Endodermal cell (in vitro differentiated cells): ENCODE measurements around the gene CA5A. TPM values are rescaled to one million over a fixed set of nuclear protein-coding genes. Genes with fewer than 3 reads are reported as not detected.
A peak's percentile ranks its signal among the peaks of the same experiment; 100 is the strongest.

ENCODE experiments used
- DNase-seq: peaks from one replicate; pipeline ENCODE4 v3.0.0-alpha.2; 2017
- H3K27ac ChIP-seq: 2 replicates; pipeline ENCODE4 v1.5.1; 2013; ENCODE audit warnings: mild to moderate bottlenecking, low read depth, low read length, moderate library complexity
- H3K27me3 ChIP-seq: 2 replicates; pipeline ENCODE4 v1.6.1; 2013; ENCODE audit warnings: mild to moderate bottlenecking, low read length, moderate library complexity; ENCODE audit not compliant: insufficient read depth, control insufficient read depth, poor library complexity, severe bottlenecking
- H3K36me3 ChIP-seq: 2 replicates; pipeline ENCODE4 v1.7.0; 2013; ENCODE audit warnings: mild to moderate bottlenecking, low read length, moderate library complexity; ENCODE audit not compliant: control insufficient read depth, insufficient read depth
- H3K4me1 ChIP-seq: one replicate; pipeline ENCODE4 v1.7.0; 2013; ENCODE audit warnings: low read length; ENCODE audit not compliant: control insufficient read depth, insufficient read depth
- H3K4me3 ChIP-seq: 2 replicates; pipeline ENCODE4 v1.5.1; 2013; ENCODE audit warnings: mild to moderate bottlenecking, low read length, moderate library complexity
- H3K9ac ChIP-seq: 2 replicates; pipeline ENCODE4 v1.6.1; 2013; ENCODE audit warnings: mild to moderate bottlenecking, low read length, moderate library complexity; ENCODE audit not compliant: poor library complexity, severe bottlenecking; ENCODE audit errors: extremely low read depth
- H3K9me3 ChIP-seq: 2 replicates; pipeline ENCODE4 v1.6.1; 2013; ENCODE audit warnings: mild to moderate bottlenecking, low read length, moderate library complexity; ENCODE audit not compliant: control insufficient read depth
- H3K27ac Mint-ChIP-seq: 2 replicates; pipeline ENCODE4 v1.8.0; 2020; ENCODE audit warnings: mixed read lengths
- H3K27me3 Mint-ChIP-seq: 2 replicates; pipeline ENCODE4 v1.8.0; 2021; ENCODE audit warnings: mild to moderate bottlenecking, mixed read lengths; ENCODE audit not compliant: insufficient read depth
- H3K36me3 Mint-ChIP-seq: 2 replicates; pipeline ENCODE4 v1.8.0; 2020; ENCODE audit warnings: low read depth, mixed read lengths
- H3K4me1 Mint-ChIP-seq: 2 replicates; pipeline ENCODE4 v1.8.0; 2020; ENCODE audit warnings: mixed read lengths
- H3K4me3 Mint-ChIP-seq: 2 replicates; pipeline ENCODE4 v1.8.0; 2020; ENCODE audit warnings: mild to moderate bottlenecking, moderate library complexity, mixed read lengths
- H3K9me3 Mint-ChIP-seq: 2 replicates; pipeline ENCODE4 v1.8.0; 2020; ENCODE audit warnings: mild to moderate bottlenecking, mixed read lengths
- WGBS, 2 experiments: methylation state at CpG; one replicate each; pipeline versions ENCODE4 v1.1.5 to v1.1.7; 2013; ENCODE audit warnings: missing lambda C conversion rate in 2 of 2, mixed read lengths in 1 of 2; ENCODE audit not compliant: insufficient coverage in 1 of 2, insufficient read length in 1 of 2; 5-methylcytosine and 5-hydroxymethylcytosine counted together
- total RNA-seq, 2 donors: library from RNA; stranded (reverse); fragmentation: NEBNext Ultra II Directional in 1 of 2; extraction: Animal tissue kit (Norgen Biotek cat#: 25700) in 1 of 2; gene quantifications; 2 replicates in 1 of 2; 3 replicates in 1 of 2; pipeline ENCODE4 v1.2.1, GENCODE V29; 2021
- TF ChIP-seq, protein P1 (sequence below): fragments of 200-600 bp; sonication (generic); conservative IDR thresholded peaks from 2 replicates; pipeline ENCODE4 v1.5.0; 2021; ENCODE audit warnings: antibody characterized with exemption, mild to moderate bottlenecking

The CA5A gene
- total RNA-seq, 2 donors from 2014 or later: not detected

DNA sequence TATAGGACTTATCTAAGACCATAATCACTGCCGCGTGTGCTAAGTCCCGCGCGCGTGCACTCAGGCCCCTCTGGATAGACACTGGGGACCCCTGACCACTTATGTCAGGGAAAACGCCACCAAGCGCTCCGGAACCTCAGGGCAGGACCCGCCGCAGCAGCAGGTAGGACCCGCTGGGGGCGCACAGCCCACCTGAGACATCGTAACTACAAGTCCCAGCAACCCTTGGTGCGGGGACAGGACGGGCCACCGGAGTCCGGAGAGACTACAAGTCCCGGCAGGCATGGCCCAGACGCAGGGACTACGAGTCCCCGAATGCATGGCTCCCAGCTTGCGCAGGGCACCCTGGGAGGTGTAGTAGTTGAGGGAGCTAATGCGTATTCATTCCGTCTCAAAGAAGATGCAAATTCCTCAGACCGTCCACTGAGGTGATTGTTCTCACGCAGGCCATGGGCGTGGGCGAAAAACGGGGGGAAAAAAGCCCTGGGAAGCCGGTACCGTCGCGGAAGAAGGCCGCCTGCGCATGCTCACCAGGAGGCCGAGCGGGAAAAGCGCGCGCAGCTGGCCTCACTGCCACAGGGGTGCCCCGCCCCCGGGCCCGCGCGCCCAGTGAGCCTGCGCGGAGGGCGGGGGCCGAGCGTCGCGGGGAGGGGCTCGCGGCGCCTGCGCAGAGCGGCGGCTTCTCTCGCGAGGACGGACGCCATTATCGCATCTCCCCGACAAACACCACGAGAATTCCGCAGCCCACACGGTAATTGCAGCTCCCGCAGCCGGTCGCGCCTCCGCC, 14.6 kb upstream of the CA5A start, which contains the start of gene BANP:
Gene BANP (plus strand): TSS at position 670 of the 787 bp plus-strand sequence. CDS start 23,682 bp downstream, outside the sequence.
- H3K9ac ChIP-seq: peak within 1 kb of the TSS; percentile 99
- H3K27me3 ChIP-seq: no peaks in the 10 kb centered on the region
- WGBS, 2 experiments: 1 to 4% methylated on average over 30 to 73 of the region's 73 CpGs
- Mint-ChIP-seq H3K27ac (peak within 1 kb of the TSS; percentile 100), H3K27me3 (no peaks in the 10 kb centered on the region), H3K36me3 (peaks cover 10% of the 10 kb centered on the region), H3K4me3 (peak within 1 kb of the TSS; percentile 89), H3K9me3 (no peaks in the 10 kb centered on the region), H3K4me1 (peaks cover 7% of the 10 kb centered on the region)
- TF ChIP-seq, protein P1, sequence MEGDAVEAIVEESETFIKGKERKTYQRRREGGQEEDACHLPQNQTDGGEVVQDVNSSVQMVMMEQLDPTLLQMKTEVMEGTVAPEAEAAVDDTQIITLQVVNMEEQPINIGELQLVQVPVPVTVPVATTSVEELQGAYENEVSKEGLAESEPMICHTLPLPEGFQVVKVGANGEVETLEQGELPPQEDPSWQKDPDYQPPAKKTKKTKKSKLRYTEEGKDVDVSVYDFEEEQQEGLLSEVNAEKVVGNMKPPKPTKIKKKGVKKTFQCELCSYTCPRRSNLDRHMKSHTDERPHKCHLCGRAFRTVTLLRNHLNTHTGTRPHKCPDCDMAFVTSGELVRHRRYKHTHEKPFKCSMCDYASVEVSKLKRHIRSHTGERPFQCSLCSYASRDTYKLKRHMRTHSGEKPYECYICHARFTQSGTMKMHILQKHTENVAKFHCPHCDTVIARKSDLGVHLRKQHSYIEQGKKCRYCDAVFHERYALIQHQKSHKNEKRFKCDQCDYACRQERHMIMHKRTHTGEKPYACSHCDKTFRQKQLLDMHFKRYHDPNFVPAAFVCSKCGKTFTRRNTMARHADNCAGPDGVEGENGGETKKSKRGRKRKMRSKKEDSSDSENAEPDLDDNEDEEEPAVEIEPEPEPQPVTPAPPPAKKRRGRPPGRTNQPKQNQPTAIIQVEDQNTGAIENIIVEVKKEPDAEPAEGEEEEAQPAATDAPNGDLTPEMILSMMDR: peak; percentile 83
- DNase-seq: peak; percentile 99
- H3K36me3 ChIP-seq: peaks cover 16% of the 10 kb centered on the region
- peak within 1 kb of the TSS; percentile 97 for H3K4me3 ChIP-seq
- H3K27ac ChIP-seq: peak within 1 kb of the TSS; percentile 94
- no peaks in the 10 kb centered on the region for H3K9me3 ChIP-seq
- no peaks in the 10 kb centered on the region for H3K4me1 ChIP-seq

DNA sequence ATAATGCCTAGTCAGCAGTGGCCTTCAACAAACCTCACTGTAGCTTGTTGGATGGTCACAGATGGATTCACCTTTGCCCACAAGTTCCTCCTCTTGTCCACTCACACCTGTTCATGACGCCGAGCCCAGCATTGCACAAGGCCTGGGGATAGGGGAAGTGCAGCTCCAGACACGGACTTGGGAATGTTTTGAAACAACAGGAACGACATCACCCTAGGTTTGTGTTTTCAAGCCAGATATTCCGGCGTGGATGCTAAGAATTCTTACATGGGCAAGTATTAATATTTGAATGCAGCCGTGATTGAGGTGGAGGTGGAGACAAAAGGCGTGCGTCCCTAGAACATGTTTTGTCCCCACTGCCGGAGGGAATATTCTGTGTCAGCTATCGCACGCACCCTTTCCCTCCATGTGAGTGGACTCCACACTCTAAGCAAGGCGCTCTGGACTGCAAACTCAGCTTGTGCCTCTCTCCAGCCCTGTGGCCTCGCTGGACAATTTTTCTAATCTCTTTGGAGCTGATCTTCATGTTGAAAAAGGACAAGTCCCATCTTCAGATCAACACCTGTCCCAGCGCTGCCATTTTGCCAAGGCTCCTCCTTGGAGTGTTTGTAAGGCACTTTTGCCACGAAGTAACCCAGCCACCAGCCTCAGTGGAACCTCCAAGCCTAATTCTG, 12.9 kb upstream of the CA5A start:
- H3K9me3 Mint-ChIP-seq: no peaks in the 10 kb centered on the region
- no peaks in the 10 kb centered on the region for H3K9me3 ChIP-seq
- H3K27me3 ChIP-seq: no peaks in the 10 kb centered on the region
- peaks cover 10% of the 10 kb centered on the region for H3K36me3 ChIP-seq
- H3K4me1 Mint-ChIP-seq: peaks cover 7% of the 10 kb centered on the region
- no peak overlapping the region for H3K27ac ChIP-seq
- H3K4me3 ChIP-seq: no peak overlapping the region
- 93 to 98% methylated on average over 15 to 16 of the region's 16 CpGs for WGBS, 2 experiments
- TF ChIP-seq, protein P1: no peak
- H3K4me3 Mint-ChIP-seq: no peak overlapping the region
- peaks cover 10% of the 10 kb centered on the region for H3K36me3 Mint-ChIP-seq
- no peak overlapping the region for H3K9ac ChIP-seq
- peak; percentile 45 for DNase-seq
- no peak overlapping the region for H3K27ac Mint-ChIP-seq
- no peaks in the 10 kb centered on the region for H3K4me1 ChIP-seq
- no peaks in the 10 kb centered on the region for H3K27me3 Mint-ChIP-seq

GRCh38 chr16:87948735-87949070, 12.4 kb upstream of the CA5A start:
- WGBS, 2 experiments: 97 to 100% methylated on average over 5 of the region's 5 CpGs
- Histone ChIP-seq H3K4me1 (no peaks in the 10 kb centered on the region), H3K4me3 (no peak overlapping the region), H3K36me3 (peaks cover 5% of the 10 kb centered on the region), H3K27me3 (no peaks in the 10 kb centered on the region), H3K9ac (no peak overlapping the region), H3K27ac (no peak overlapping the region), H3K9me3 (no peaks in the 10 kb centered on the region)
- Mint-ChIP-seq H3K27ac (no peak overlapping the region), H3K4me1 (peaks cover 7% of the 10 kb centered on the region), H3K9me3 (no peaks in the 10 kb centered on the region), H3K36me3 (peaks cover 10% of the 10 kb centered on the region), H3K27me3 (no peaks in the 10 kb centered on the region), H3K4me3 (no peak overlapping the region)
- no peak for DNase-seq
- TF ChIP-seq, protein P1: no peak
